ACHN (cell line): ENCODE measurements around the gene LIMCH1.

Experiments
- DNase-seq: peaks from one replicate; pipeline ENCODE4 v3.0.0-alpha.2; 2015
- in situ Hi-C: cut with HindIII; loops from 2 replicates; pipeline ENCODE4 v1.10.0; 2017; ENCODE audit warnings: low sequenced_read_pairs, low pct_ligation_motif_present, low pct_unique_long_range_greater_than_20kb

Gene LIMCH1

GRCh38 chr4:41528512-41529205 lies 9.3 kb upstream of the LIMCH1 start:
- in situ Hi-C loops = no loop called here

GRCh38 chr4:41530741-41531140 lies 7.2 kb upstream of the LIMCH1 start:
- no peak for DNase-seq
- in situ Hi-C loops = no loop called here

More at GRCh38 chr4:41528512-41529205, 9.3 kb upstream of the LIMCH1 start:
- no peak for DNase-seq

- in situ Hi-C loops = no loop called here
- DNase-seq = no peak
These were observed 5.6 kb upstream of the LIMCH1 start for GRCh38 chr4:41532336-41532735.

- in situ Hi-C loops = no loop called here
- DNase-seq = no peak
These were observed 5.1 kb upstream of the LIMCH1 start for GRCh38 chr4:41532882-41533281.

- in situ Hi-C loops = no loop called here
- DNase-seq = no peak
These were observed 4.3 kb upstream of the LIMCH1 start for GRCh38 chr4:41533680-41534079.

GRCh38 chr4:41534404-41534803 lies 3.6 kb upstream of the LIMCH1 start:
- in situ Hi-C loops = no loop called here
- no peak for DNase-seq

GRCh38 chr4:41535911-41536371 lies 2.0 kb upstream of the LIMCH1 start:
- DNase-seq = no peak
- in situ Hi-C loops = no loop called here

- DNase-seq = no peak
- in situ Hi-C loops = no loop called here
These were observed 566 bp upstream of the LIMCH1 start for GRCh38 chr4:41537292-41537890.

GRCh38 chr4:41538887-41539498 lies 1.0 kb downstream of the LIMCH1 start:
- in situ Hi-C loops = no loop called here

GRCh38 chr4:41539711-41540110 lies 1.8 kb downstream of the LIMCH1 start:
- DNase-seq = no peak
- in situ Hi-C loops = no loop called here

More at GRCh38 chr4:41538887-41539498, 1.0 kb downstream of the LIMCH1 start:
- DNase-seq = no peak

GRCh38 chr4:41540687-41541086 lies 2.7 kb downstream of the LIMCH1 start:
- in situ Hi-C loops = no loop called here
- no peak for DNase-seq

- DNase-seq = no peak
- in situ Hi-C loops = no loop called here
These were observed 3.7 kb downstream of the LIMCH1 start for GRCh38 chr4:41541687-41542094.

GRCh38 chr4:41542526-41543275 lies 4.7 kb downstream of the LIMCH1 start:
- in situ Hi-C loops = no loop called here
- DNase-seq = no peak

GRCh38 chr4:41545238-41545637 lies 7.3 kb downstream of the LIMCH1 start:
- in situ Hi-C loops = no loop called here
- no peak for DNase-seq

- in situ Hi-C loops = no loop called here
- no peak for DNase-seq
These were observed 8.7 kb downstream of the LIMCH1 start for GRCh38 chr4:41546638-41547037.

GRCh38 chr4:41548305-41548880 lies 10.4 kb downstream of the LIMCH1 start:
- in situ Hi-C loops = no loop called here
- no peak for DNase-seq

- no peak for DNase-seq
- in situ Hi-C loops = no loop called here
These were observed 11.5 kb downstream of the LIMCH1 start for GRCh38 chr4:41549478-41549877.

- DNase-seq = no peak
- in situ Hi-C loops = no loop called here
These were observed 12.4 kb downstream of the LIMCH1 start for GRCh38 chr4:41550308-41550707.

- in situ Hi-C loops = no loop called here
These were observed 13.6 kb downstream of the LIMCH1 start for GRCh38 chr4:41551536-41551935.

More at GRCh38 chr4:41551536-41551935, 13.6 kb downstream of the LIMCH1 start:
- no peak for DNase-seq
